Tracheal epithelial cell (primary cell): Measurements from ENCODE around the gene UQCC2. TPM values are rescaled to one million over a fixed set of nuclear protein-coding genes. Genes with fewer than 3 reads are reported as not detected.

Experiments used
- total RNA-seq: library from RNA; depleted of rRNA; stranded (reverse); fragments of >200 nt; gene quantifications from 2 replicates; pipeline ENCODE4 v1.2.1, GENCODE V29; 2014

UQCC2 gene
- 22.2 and 40.3 TPM in 2 replicates for total RNA-seq

DNA sequence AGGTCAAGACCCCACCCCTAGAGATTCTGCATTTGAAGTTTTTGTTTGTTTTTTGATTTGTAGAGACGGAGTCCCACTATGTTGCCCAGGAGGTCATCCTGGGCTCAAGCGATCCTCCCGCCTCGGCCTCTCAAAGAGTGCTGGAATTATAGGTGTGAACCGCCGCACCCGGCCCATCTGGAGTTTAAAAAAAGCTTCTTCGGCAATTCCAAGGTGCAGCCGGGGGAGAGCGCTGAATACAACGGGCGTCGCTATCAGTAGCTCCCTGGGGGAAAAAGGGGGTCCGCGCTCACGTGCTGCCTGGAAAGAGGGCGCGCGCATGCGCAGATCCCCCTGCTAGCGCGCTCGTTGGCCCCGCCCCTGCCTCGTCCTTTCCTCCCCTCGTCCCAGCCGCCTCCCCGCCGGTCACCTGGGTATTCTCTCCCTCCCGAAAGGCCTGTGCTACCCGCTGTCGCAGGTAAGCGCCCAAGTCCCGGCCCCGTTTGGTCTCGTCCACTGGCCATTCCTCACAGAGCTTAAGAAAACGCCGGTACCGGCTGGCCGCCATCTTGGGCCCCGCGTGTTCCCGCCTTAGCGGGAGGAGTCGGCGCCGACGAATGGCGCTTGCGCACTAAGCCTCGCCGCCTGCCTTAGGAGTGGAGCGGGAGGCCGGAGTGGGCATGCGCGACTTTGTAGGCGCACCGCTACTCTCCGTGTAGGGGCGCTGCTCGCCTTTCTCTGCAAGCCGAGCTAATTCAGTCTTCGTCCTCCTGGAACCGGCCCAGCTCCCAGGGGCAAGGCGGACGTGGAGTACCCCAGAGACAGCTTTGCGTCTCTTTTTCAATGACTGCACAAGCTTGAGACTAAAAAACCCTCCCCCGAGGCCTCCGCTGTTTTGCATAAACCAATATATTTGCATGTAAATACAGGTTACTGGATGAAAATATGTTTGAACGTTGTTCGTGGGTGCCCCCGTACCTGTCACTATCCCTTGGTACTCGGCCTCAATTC lies at the start of gene UQCC2:
Gene UQCC2 (minus strand): TSS at position 561 of the 990 bp plus-strand sequence. CDS start 14 bp downstream, at position 547.

DNA sequence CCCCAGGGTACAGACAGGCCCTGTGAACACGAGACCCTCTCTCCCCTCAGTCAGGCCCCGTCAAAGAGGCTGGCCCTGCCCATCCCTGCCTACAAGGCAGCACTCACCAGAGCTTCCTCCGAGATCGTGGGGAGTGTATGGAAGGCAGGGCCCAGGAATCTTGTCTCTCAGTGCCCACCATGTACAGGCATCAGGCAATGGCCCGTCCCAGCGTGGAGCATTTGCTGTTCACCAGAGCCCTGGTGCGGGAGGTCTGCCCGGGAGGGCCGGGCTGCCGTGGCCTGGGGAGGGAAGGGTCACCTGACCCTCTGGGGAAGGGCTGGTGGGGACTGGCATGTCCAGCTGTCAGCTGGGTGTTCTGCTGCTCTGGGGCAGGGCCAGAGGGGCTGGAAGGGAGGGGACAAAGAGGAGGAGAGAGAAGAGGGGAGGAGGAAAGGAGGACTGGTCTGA lies 35.2 kb upstream of the UQCC2 start, which contains the start of gene IP6K3:
Gene IP6K3 (minus strand): TSS at position 255 of the 450 bp plus-strand sequence. CDS start 11,429 bp downstream, outside the sequence.

Other genes with a start within 250 kb of the UQCC2 start
- gene BAK1, start 131.4 kb downstream of the UQCC2 start, total RNA-seq: 22.2 and 49.4 TPM in 2 replicates
- 117 and 129 TPM in 2 replicates for gene ITPR3, start 90.4 kb downstream of the UQCC2 start, total RNA-seq
- 0.24 TPM in 1 of 2 replicates, not detected in the other for gene IP6K3, start 35.2 kb upstream of the UQCC2 start, total RNA-seq
- 75.9 and 88.9 TPM in 2 replicates for gene LEMD2, start 77.4 kb upstream of the UQCC2 start, total RNA-seq
- not detected in 2 replicates for gene MLN, start 92.3 kb upstream of the UQCC2 start, total RNA-seq